Esophagus muscularis mucosa (tissue), 2 donors: Measurements from ENCODE around the gene FAR2.

Experiments used
- EP300 ChIP-seq: sonication (generic); formaldehyde crosslinking; IDR thresholded peaks from one replicate; pipeline ENCODE4 v1.6.1; 2017; ENCODE audit warnings: antibody characterized with exemption
- POLR2A ChIP-seq: fragments of 450-650 bp; IDR thresholded peaks from one replicate; pipeline ENCODE4 v1.6.1; 2017; ENCODE audit warnings: antibody characterized with exemption, moderate library complexity, mild to moderate bottlenecking, low read depth

- TF ChIP-seq EP300 (no peak), POLR2A (no peak)
Measured at GRCh38 chr12:29244159-29244765, 95.2 kb downstream of the FAR2 start.
